Ovary (tissue), 9 donors: ENCODE data around the gene TLE4. TPM values are rescaled to one million over a fixed set of nuclear protein-coding genes. Genes with fewer than 3 reads are reported as not detected.
"Not testable (repeated sequence)": the region's sequence is repeated elsewhere in the genome, so short reads cannot be mapped to it uniquely, and the experiment has no call there.

Experiments used
- DNase-seq, 5 donors: peaks; one replicate each; pipeline ENCODE4 v3.0.0-alpha.2; 2019 to 2020
- H3K27ac ChIP-seq, 2 donors: fragments of 200-600 bp; one replicate each; pipeline versions ENCODE4 v1.5.1 to v1.8.0; 2019 to 2022
- H3K27me3 ChIP-seq: fragments of 200-600 bp; one replicate; pipeline ENCODE4 v1.8.0; 2022
- H3K36me3 ChIP-seq: fragments of 200-600 bp; sonication (generic); one replicate; pipeline ENCODE4 v1.5.1; 2019
- H3K4me1 ChIP-seq: one replicate; pipeline ENCODE4 v1.8.1; 2013; ENCODE audit warnings: mild to moderate bottlenecking, moderate library complexity; ENCODE audit not compliant: insufficient read depth
- H3K4me3 ChIP-seq: fragments of 200-600 bp; sonication (generic); one replicate; pipeline ENCODE4 v1.5.1; 2017
- H3K9me3 ChIP-seq, 2 donors: fragments of 200-600 bp in 1 of 2; sonication (generic) in 1 of 2; one replicate each; pipeline versions ENCODE4 v1.5.1 to v1.8.1; 2013 to 2019; ENCODE audit warnings: mild to moderate bottlenecking in 1 of 2, moderate library complexity in 1 of 2
- EP300 ChIP-seq: sonication (generic); formaldehyde crosslinking; IDR thresholded peaks from one replicate; pipeline ENCODE4 v1.6.1; 2017; ENCODE audit warnings: antibody characterized with exemption
- POLR2A ChIP-seq: fragments of 450-650 bp; IDR thresholded peaks from one replicate; pipeline ENCODE4 v1.6.1; 2017; ENCODE audit warnings: antibody characterized with exemption, mild to moderate bottlenecking, moderate library complexity
- WGBS, 3 donors: extraction: QIAGEN DNeasy Blood & Tissue Kit in 1 of 3; methylation state at CpG; one replicate each; pipeline versions ENCODE4 v1.1.5 to v1.1.7; 2013 to 2017; 5-methylcytosine and 5-hydroxymethylcytosine counted together
- intact Hi-C, 4 donors: fragments of 100-400 bp; cut with DNase I; formaldehyde crosslinking; loops; one replicate each; pipeline versions ENCODE4 v1.11.0 to v1.15.1; 2022 to 2023
- polyA plus RNA-seq, 2 donors: library from polyadenylated mRNA; stranded (reverse); fragments of 200-250 nt in 1 of 2; fragments of 350-450 nt in 1 of 2; fragmentation: Illumina TruSeq in 1 of 2; extraction: RNeasy Lipid Tissue Mini Kit (QIAGEN cat#74804) in 1 of 2; gene quantifications; one replicate each; pipeline ENCODE4 v1.2.3, GENCODE V29; 2013 to 2014
- total RNA-seq, 7 donors: library from RNA; depleted of rRNA in 2 of 7; stranded (reverse); fragments of >200 nt in 2 of 7; fragmentation: NEBNext Ultra II Directional in 3 of 7; extraction: Animal tissue kit (Norgen Biotek cat#: 25700) in 3 of 7; gene quantifications; one replicate each; pipeline versions ENCODE4 v1.1.0 to v1.2.4, GENCODE V29; 2016 to 2023
- TF ChIP-seq, protein P1 (sequence below), 3 donors: fragments of 450-650 bp in 2 of 3; fragments of 200-600 bp in 1 of 3; IDR thresholded peaks; one replicate each; pipeline versions ENCODE4 v1.5.1 to v1.8.0; 2016 to 2022; ENCODE audit warnings: antibody characterized with exemption in 3 of 3, mild to moderate bottlenecking in 1 of 3
- donor health status: DM: no; HTN: no; CAD: no; lungs with moderate emphysema.
- donor health status: DM: no; HTN: no; CAD: no.
- donor health status: Bipolar disorder and iron deficiency.
- donor health status: DM: yes; HTN: yes; CAD: no.
- donor health status: DM: no; HTN: no; CAD: no.
- donor health status: DM: yes; HTN: yes; CAD: no.

TLE4 gene
- total and polyA plus RNA-seq, 9 donors = 34.6 to 67.5 (median 54.6) TPM

DNA sequence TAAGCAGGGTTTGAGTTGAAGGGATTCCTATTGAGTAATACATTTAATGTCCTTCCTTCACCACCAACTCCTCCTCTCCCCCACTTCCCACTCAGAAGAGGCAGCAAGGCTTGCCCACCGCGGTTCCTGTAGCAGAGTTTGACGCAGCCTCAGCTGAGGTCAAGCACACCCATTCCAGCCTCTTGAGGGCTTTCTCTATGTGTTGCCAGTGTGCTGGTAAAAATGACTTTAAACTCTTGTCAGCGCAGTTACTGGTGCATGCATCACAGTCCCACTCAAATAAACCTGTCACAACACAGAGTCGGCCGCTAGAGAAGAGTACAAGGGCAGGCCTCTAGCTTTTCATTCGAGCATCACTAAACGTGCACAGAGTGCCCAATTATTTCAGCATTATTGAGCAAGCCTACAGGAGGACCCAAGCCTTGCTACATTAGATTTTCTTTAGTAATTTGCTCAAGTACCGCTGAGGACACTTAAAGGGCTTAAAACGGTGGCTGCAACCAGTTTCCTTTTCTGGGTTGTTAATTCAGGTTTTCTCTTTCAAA, 79.6 kb downstream of the TLE4 start:
- intact Hi-C loops = loop anchor here in 1 of 4 donors (2.0 kb wide), 1 partner anchor 43 kb away; no protein-coding TSS in a partner anchor
- TF ChIP-seq POLR2A = no peak
- TF ChIP-seq EP300 = no peak
- TF ChIP-seq, protein P1, sequence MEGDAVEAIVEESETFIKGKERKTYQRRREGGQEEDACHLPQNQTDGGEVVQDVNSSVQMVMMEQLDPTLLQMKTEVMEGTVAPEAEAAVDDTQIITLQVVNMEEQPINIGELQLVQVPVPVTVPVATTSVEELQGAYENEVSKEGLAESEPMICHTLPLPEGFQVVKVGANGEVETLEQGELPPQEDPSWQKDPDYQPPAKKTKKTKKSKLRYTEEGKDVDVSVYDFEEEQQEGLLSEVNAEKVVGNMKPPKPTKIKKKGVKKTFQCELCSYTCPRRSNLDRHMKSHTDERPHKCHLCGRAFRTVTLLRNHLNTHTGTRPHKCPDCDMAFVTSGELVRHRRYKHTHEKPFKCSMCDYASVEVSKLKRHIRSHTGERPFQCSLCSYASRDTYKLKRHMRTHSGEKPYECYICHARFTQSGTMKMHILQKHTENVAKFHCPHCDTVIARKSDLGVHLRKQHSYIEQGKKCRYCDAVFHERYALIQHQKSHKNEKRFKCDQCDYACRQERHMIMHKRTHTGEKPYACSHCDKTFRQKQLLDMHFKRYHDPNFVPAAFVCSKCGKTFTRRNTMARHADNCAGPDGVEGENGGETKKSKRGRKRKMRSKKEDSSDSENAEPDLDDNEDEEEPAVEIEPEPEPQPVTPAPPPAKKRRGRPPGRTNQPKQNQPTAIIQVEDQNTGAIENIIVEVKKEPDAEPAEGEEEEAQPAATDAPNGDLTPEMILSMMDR (IDR thresholded peaks at IDR 0.05) = no peak

DNA sequence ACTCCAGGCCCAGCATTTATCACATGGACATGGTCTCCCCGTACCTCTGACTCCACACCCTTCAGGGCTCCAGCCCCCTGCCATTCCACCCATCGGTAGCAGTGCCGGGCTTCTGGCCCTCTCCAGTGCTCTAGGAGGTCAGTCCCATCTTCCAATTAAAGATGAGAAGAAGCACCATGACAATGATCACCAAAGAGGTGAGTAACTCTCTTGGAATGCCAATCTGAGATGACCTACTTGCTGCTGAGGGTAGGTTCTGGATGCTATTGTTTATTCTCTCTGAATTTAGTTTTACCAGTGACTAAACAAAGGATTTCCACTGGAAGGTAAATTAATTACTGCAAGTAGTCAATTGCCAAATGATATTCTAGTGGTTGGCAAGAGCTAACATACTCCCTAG, 80.8 kb downstream of the TLE4 start:
- TF ChIP-seq POLR2A = no peak
- TF ChIP-seq, protein P1 (IDR thresholded peaks at IDR 0.05) = no peak
- no peak for TF ChIP-seq EP300
- WGBS, 3 donors = 92 to 98% (median 92%) methylated on average over 3 of the region's 3 CpGs
- Histone ChIP-seq H3K27me3 (no peaks in the 10 kb centered on the region), H3K27ac (no peak overlapping the region), H3K36me3 (no peaks in the 10 kb centered on the region), H3K4me1 (no peaks in the 10 kb centered on the region), H3K9me3 (no peaks in the 10 kb centered on the region), H3K4me3 (no peak overlapping the region)
- intact Hi-C loops = no loop called here
- no peak for DNase-seq

More for the DNA sequence above, 79.6 kb downstream of the TLE4 start:
- Histone ChIP-seq H3K9me3 (no peaks in the 10 kb centered on the region), H3K4me1 (no peaks in the 10 kb centered on the region), H3K36me3 (no peaks in the 10 kb centered on the region), H3K27ac (no peak overlapping the region), H3K4me3 (no peak overlapping the region), H3K27me3 (no peaks in the 10 kb centered on the region)
- DNase-seq = no peak
- 90 to 93% (median 92%) methylated on average over 10 of the region's 10 CpGs for WGBS, 3 donors

DNA sequence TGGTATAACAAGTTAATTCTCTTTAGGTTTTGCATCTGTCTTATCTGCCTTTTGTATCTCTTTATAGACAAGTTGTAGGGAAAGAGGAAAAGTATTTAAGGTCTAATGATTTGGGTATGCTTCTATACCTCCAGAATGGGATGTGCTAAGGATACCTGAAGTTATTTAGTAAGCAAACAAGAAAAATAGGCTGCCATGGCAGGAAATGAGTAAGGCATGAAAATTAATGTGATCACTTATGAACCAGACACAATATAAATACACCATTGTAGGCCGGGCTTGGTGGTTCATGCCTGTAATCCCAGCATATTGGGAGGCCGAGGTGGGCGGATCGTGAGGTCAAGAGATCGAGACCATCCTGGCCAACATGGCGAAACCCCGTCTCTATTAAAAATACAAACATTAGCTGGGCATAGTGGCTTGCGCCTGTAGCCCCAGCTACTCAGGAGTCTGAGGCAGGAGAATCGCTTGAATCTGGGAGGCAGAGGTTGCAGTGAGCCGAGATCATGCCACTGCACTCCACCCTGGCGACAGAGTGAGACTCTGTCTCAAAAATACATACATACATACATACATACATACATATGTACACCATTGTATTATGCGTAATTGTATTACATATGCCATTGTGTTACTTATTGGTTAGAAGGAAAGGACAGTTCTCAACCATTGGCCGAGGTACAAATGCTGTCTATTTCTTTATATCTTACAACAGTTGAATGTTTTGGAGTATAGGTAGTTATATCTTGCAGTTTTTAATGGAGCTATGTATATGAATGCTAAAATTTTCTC, 83.0 kb downstream of the TLE4 start:
- 96 to 99% (median 98%) methylated on average over 13 of the region's 13 CpGs for WGBS, 3 donors
- DNase-seq, intact Hi-C loops, H3K36me3 ChIP-seq, H3K4me1 ChIP-seq, H3K27me3 ChIP-seq, H3K27ac ChIP-seq, H3K4me3 ChIP-seq, H3K9me3 ChIP-seq: not testable (repeated sequence)

DNA sequence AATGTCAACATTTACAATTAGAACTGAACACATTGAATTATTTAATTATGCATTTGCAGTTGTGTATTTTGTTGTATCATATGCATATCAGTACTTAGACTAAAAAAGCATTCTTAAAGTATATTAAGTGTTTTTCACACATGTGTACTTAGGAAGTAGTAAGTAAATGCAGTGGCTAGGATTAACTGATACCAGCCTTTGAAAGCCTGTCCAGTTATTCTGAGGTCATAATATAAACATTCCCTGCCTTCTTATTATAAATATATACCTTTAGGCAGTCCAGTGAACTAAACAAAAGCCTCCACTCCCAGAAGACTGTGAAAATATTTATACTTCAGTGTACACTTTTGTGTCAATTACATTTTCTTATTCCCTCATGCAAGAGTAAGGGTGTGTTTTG, 83.8 kb downstream of the TLE4 start:
- intact Hi-C loops = no loop called here
- no peaks in the 10 kb centered on the region for H3K9me3 ChIP-seq
- H3K4me3 ChIP-seq = no peak overlapping the region
- H3K36me3 ChIP-seq = no peaks in the 10 kb centered on the region
- no peak overlapping the region for H3K27ac ChIP-seq
- peaks cover 3% of the 10 kb centered on the region for H3K4me1 ChIP-seq
- TF ChIP-seq EP300 (no peak), POLR2A (no peak)
- TF ChIP-seq, protein P1 (IDR thresholded peaks at IDR 0.05) = no peak
- no peak for DNase-seq
- no peaks in the 10 kb centered on the region for H3K27me3 ChIP-seq

DNA sequence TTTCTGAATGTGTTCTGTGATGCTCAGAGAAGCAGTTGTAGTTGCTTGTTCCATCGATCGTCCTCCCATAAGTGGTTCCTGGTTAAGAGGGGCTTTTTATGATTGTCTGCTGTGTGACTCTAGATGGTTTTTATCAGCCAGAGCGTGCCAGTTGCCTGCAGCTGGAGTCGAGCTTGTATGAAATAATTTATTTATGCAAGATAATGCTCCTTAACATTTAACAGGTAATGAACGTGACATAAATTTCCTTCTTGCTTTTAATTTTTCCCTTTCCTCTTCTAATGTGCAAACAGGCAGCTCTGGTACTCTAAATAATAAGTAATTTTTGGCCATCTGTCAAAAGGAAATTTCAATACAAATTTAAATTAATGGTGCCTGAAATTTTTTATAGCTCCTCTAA, 84.4 kb downstream of the TLE4 start:
- TF ChIP-seq EP300 (no peak), POLR2A (no peak)
- TF ChIP-seq, protein P1 (IDR thresholded peaks at IDR 0.05) = no peak
- Histone ChIP-seq H3K27ac (no peak overlapping the region), H3K4me3 (no peak overlapping the region), H3K27me3 (no peaks in the 10 kb centered on the region), H3K9me3 (no peaks in the 10 kb centered on the region), H3K36me3 (no peaks in the 10 kb centered on the region), H3K4me1 (peaks cover 3% of the 10 kb centered on the region)
- no peak for DNase-seq
- intact Hi-C loops = no loop called here
- WGBS, 3 donors = 62 to 78% (median 71%) methylated on average over 5 of the region's 5 CpGs
